B cell (primary cell): Measurements from ENCODE around the gene TSC22D1. TPM values are rescaled to one million over a fixed set of nuclear protein-coding genes. Genes with fewer than 3 reads are reported as not detected.

Experiments
- ATAC-seq: fragments of 200-7000 bp; cut with Tn5 transposase; one replicate; pipeline ENCODE4 v1.10.0; 2021; ENCODE audit warnings: low read depth, mild to moderate bottlenecking, moderate number of reproducible peaks, moderate library complexity
- CTCF ChIA-PET: fragments of 350-600 bp; sonication (Branson Sonifier 250); formaldehyde crosslinking; loops from one replicate; lab custom pipeline; 2021; ENCODE audit warnings: antibody characterized with exemption, inconsistent platforms; lab: Charles Lee
- POLR2A ChIA-PET: fragments of 350-600 bp; sonication (Branson Sonifier 250); formaldehyde crosslinking; loops from one replicate; lab custom pipeline; 2021; ENCODE audit warnings: antibody characterized with exemption; lab: Charles Lee
- DNase-seq: peaks from one replicate; pipeline ENCODE4 v3.0.0; 2013
- H2AFZ ChIP-seq: 2 replicates; pipeline ENCODE4 v1.6.1; 2012; ENCODE audit warnings: mild to moderate bottlenecking, low read depth, low read length; ENCODE audit not compliant: insufficient read depth, poor library complexity, severe bottlenecking
- H3K27ac ChIP-seq, 2 donors: 1 replicate in 1 of 2; 2 replicates in 1 of 2; pipeline ENCODE4 v1.5.1; 2012 to 2013; ENCODE audit warnings: low read length in 2 of 2, mild to moderate bottlenecking in 2 of 2, moderate library complexity in 1 of 2
- H3K27me3 ChIP-seq, 4 experiments: fragments of 200-600 bp in 1 of 4; sonication (generic) in 1 of 4; replicated peaks in 1 of 4; 1 replicate in 2 of 4; 2 replicates in 2 of 4; pipeline versions ENCODE4 v1.6.1 to v1.7.0; 2013 to 2016; ENCODE audit warnings: low read length in 3 of 4, mild to moderate bottlenecking in 2 of 4, mixed read lengths in 1 of 4, moderate library complexity in 1 of 4; ENCODE audit not compliant: insufficient read depth in 4 of 4, control insufficient read depth in 3 of 4; ENCODE audit errors: control extremely low read depth in 1 of 4
- H3K36me3 ChIP-seq, 2 experiments: replicated peaks in 1 of 2; 1 replicate in 1 of 2; 2 replicates in 1 of 2; pipeline versions ENCODE4 v1.6.1 to v1.7.1; 2013; ENCODE audit warnings: low read length in 1 of 2; ENCODE audit not compliant: insufficient read depth in 2 of 2, control insufficient read depth in 1 of 2; ENCODE audit errors: control extremely low read depth in 1 of 2, extremely low read depth in 1 of 2
- H3K4me1 ChIP-seq, 2 donors: fragments of 200-600 bp in 1 of 2; sonication (generic) in 1 of 2; 1 replicate in 1 of 2; 2 replicates in 1 of 2; pipeline versions ENCODE4 v1.5.1 to v1.6.1; 2013 to 2017; ENCODE audit warnings: low read length in 2 of 2; ENCODE audit not compliant: control insufficient read depth in 2 of 2, insufficient read depth in 2 of 2
- H3K4me2 ChIP-seq: replicated peaks from 2 replicates; pipeline ENCODE3; 2012; ENCODE audit warnings: mild to moderate bottlenecking, low read depth, low read length; ENCODE audit not compliant: poor library complexity, severe bottlenecking
- H3K4me3 ChIP-seq, 5 experiments: fragments of 200-600 bp in 1 of 5; sonication (generic) in 1 of 5; 1 replicate in 3 of 5; 2 replicates in 2 of 5; pipeline versions ENCODE4 v1.5.1 to v1.7.0; 2011 to 2016; ENCODE audit warnings: low read length in 4 of 5, mild to moderate bottlenecking in 4 of 5, low read depth in 2 of 5, control low read depth in 1 of 5, moderate library complexity in 1 of 5; ENCODE audit not compliant: insufficient read depth in 1 of 5; ENCODE audit errors: control extremely low read depth in 1 of 5, extremely low read depth in 1 of 5
- H3K79me2 ChIP-seq: fragments of 200-600 bp; sonication (generic); one replicate; pipeline ENCODE4 v1.6.0; 2016; ENCODE audit warnings: low read length; ENCODE audit not compliant: control insufficient read depth, insufficient read depth
- H3K9ac ChIP-seq: fragments of 200-600 bp; sonication (generic); 2 replicates; pipeline ENCODE4 v1.6.1; 2017; ENCODE audit warnings: mild to moderate bottlenecking, low read length, moderate library complexity
- H3K9me3 ChIP-seq, 3 donors: one replicate each; pipeline versions ENCODE4 v1.6.1 to v1.7.1; 2013; ENCODE audit warnings: low read length in 2 of 3; ENCODE audit not compliant: control insufficient read depth in 2 of 3, insufficient read depth in 1 of 3; ENCODE audit errors: control extremely low read depth in 1 of 3
- H4K20me1 ChIP-seq: 2 replicates; pipeline ENCODE4 v1.6.0; 2012; ENCODE audit warnings: mild to moderate bottlenecking, low read length; ENCODE audit not compliant: insufficient read depth, control insufficient read depth, poor library complexity, severe bottlenecking
- H3K27ac Mint-ChIP-seq: one replicate; pipeline ENCODE4 v1.8.0; 2021; ENCODE audit warnings: mixed read lengths
- H3K27me3 Mint-ChIP-seq: one replicate; pipeline ENCODE4 v1.8.0; 2021; ENCODE audit warnings: mixed read lengths
- H3K4me1 Mint-ChIP-seq: one replicate; pipeline ENCODE4 v1.8.0; 2021; ENCODE audit warnings: mixed read lengths
- H3K4me3 Mint-ChIP-seq: one replicate; pipeline ENCODE4 v1.8.0; 2021; ENCODE audit warnings: mixed read lengths
- H3K9me3 Mint-ChIP-seq: one replicate; pipeline ENCODE4 v1.8.0; 2022; ENCODE audit warnings: mixed read lengths; ENCODE audit not compliant: insufficient read depth
- EZH2 ChIP-seq: IDR thresholded peaks from 2 replicates; pipeline ENCODE4 v1.6.1; 2012; ENCODE audit warnings: borderline replicate concordance, low read depth, mild to moderate bottlenecking, moderate library complexity, low read length; ENCODE audit not compliant: insufficient read depth, poor library complexity, severe bottlenecking
- WGBS: methylation state at CpG from one replicate; pipeline ENCODE4 v1.1.5; 2013; ENCODE audit warnings: missing lambda C conversion rate; ENCODE audit not compliant: insufficient coverage; 5-methylcytosine and 5-hydroxymethylcytosine counted together
- intact Hi-C: fragments of 100-400 bp; cut with micrococcal nuclease; formaldehyde crosslinking; loops from one replicate; pipeline ENCODE4 v1.10.0; 2022
- polyA plus RNA-seq: library from polyadenylated mRNA; depleted of rRNA; stranded (reverse); fragments of >200 nt; gene quantifications from 2 replicates; pipeline ENCODE4 v1.2.3, GENCODE V29; 2012
- total RNA-seq, 2 donors: library from RNA; stranded (reverse); fragments of 120-200 nt in 1 of 2; gene quantifications; 1 replicate in 1 of 2; 2 replicates in 1 of 2; pipeline versions ENCODE4 v1.2.3 to v1.2.4, GENCODE V29; 2013 to 2022
- TF ChIP-seq, protein P1 (sequence below): fragments of 200-600 bp; IDR thresholded peaks from one replicate; pipeline ENCODE4 v1.8.0; 2022; ENCODE audit warnings: antibody characterized with exemption, mild to moderate bottlenecking

TSC22D1 gene
- total and polyA plus RNA-seq, 2 donors (not counting 1 experiment from before 2014, with no cell fraction given): 7.0 to 36.6 TPM

DNA sequence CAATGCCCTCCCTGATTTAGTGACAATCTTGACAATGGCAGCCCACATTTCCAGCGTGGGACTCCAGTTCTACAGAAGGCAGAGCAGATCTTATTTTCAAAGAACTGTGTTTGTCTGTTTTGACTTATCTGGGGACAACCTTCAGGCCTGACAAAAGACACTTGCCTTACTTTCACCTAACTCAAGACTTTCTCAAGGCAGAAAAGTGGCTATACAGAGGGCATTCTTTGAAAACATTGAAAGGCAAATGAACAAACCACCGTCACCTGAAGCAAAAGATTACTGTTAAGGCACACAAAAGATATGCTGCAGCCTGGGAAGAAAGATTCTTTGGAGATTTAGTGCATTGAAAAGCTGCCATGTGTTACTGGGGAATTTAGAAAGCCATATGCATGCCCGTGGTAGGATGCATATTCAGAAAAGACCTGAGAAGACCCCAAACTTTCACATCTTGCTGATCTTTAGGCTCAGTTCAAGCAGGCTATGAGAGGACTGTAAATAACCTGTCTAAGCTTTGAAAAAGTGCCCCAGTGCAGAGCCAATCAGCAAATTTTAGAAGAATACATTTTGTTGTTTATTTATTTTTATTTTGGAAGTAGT is 82.8 kb downstream of the TSC22D1 start:
- Histone ChIP-seq H3K4me1 (no peaks in the 10 kb centered on the region), H4K20me1 (no peaks in the 10 kb centered on the region), H3K27ac (no peak overlapping the region), H3K4me3 (no peak overlapping the region), H3K4me2 (no peak overlapping the region), H3K36me3 (no peaks in the 10 kb centered on the region), H3K9ac (no peak overlapping the region), H2AFZ (no peak overlapping the region), H3K27me3 (no peaks in the 10 kb centered on the region), H3K9me3 (peaks cover 0 to 2% (median 2%) of the 10 kb centered on the region in 3 donors), H3K79me2 (no peaks in the 10 kb centered on the region)
- CTCF ChIA-PET: interaction anchor here (1.3 kb wide), 1 partner anchor 14 kb away, joined by 4 read pairs; no protein-coding TSS in a partner anchor
- ATAC-seq: no peak
- no peak overlapping the region for H3K27ac Mint-ChIP-seq
- TF ChIP-seq, protein P1, sequence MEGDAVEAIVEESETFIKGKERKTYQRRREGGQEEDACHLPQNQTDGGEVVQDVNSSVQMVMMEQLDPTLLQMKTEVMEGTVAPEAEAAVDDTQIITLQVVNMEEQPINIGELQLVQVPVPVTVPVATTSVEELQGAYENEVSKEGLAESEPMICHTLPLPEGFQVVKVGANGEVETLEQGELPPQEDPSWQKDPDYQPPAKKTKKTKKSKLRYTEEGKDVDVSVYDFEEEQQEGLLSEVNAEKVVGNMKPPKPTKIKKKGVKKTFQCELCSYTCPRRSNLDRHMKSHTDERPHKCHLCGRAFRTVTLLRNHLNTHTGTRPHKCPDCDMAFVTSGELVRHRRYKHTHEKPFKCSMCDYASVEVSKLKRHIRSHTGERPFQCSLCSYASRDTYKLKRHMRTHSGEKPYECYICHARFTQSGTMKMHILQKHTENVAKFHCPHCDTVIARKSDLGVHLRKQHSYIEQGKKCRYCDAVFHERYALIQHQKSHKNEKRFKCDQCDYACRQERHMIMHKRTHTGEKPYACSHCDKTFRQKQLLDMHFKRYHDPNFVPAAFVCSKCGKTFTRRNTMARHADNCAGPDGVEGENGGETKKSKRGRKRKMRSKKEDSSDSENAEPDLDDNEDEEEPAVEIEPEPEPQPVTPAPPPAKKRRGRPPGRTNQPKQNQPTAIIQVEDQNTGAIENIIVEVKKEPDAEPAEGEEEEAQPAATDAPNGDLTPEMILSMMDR: no peak
- TF ChIP-seq EZH2: no peak
- intact Hi-C loops: no loop called here
- 92% methylated on average over 2 of the region's 3 CpGs for WGBS
- peaks cover 8% of the 10 kb centered on the region for H3K9me3 Mint-ChIP-seq
- H3K27me3 Mint-ChIP-seq: no peaks in the 10 kb centered on the region
- H3K4me3 Mint-ChIP-seq: no peak overlapping the region
- no peaks in the 10 kb centered on the region for H3K4me1 Mint-ChIP-seq
- POLR2A ChIA-PET: no interaction called here
- DNase-seq: no peak

DNA sequence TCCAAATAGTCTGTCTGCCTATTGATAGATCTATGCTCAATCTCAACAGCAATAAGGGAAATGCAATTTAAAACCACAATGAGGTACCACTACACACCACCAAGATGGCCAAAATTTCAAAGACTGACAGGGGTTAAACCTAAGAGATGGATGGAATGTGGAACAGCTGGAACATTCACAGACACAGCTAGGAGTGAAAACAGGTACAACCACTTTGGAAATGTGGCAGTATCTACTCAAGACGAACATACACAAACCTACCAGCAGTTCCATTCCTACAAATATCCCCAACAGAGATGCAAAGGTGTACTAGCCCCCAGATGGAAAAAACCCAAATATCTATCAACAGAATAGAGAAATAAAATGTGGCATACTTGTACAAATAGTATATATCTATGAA is 86.4 kb downstream of the TSC22D1 start:
- Histone ChIP-seq H3K9me3 (peaks cover 0 to 2% (median 0%) of the 10 kb centered on the region in 3 donors), H3K36me3 (no peaks in the 10 kb centered on the region), H3K4me3 (no peak overlapping the region), H2AFZ (no peak overlapping the region), H3K4me2 (no peak overlapping the region), H3K27me3 (no peaks in the 10 kb centered on the region), H3K4me1 (peaks cover 0 to 6% of the 10 kb centered on the region in 2 donors), H3K79me2 (no peaks in the 10 kb centered on the region), H3K9ac (no peak overlapping the region), H3K27ac (no peak overlapping the region), H4K20me1 (no peaks in the 10 kb centered on the region)
- Mint-ChIP-seq H3K4me1 (peaks cover 10% of the 10 kb centered on the region), H3K4me3 (no peak overlapping the region), H3K9me3 (peaks cover 2% of the 10 kb centered on the region), H3K27ac (no peak overlapping the region), H3K27me3 (no peaks in the 10 kb centered on the region)
- intact Hi-C loops: no loop called here
- no peak for DNase-seq
- ChIA-PET POLR2A (interaction anchor here (0.7 kb wide), 1 partner anchor 928 kb away, joined by 3 read pairs; no protein-coding TSS in a partner anchor), CTCF (interaction anchor here (0.7 to 0.8 kb wide), 2 partner anchors 464 to 484 kb away, joined by 4 to 5 read pairs; no protein-coding TSS in a partner anchor)
- TF ChIP-seq EZH2: no peak
- TF ChIP-seq, protein P1: no peak
- no peak for ATAC-seq
- no CpG with 5 or more reads among the region's 1 CpG for WGBS
